Measurements from ENCODE around the gene LIN7A.

Gene LIN7A

GRCh38 chr12:80979251-80979650 is 41.5 kb upstream of the LIN7A start:
- no peaks in the 10 kb centered on the region for H3K36me3 ChIP-seq (ENCODE audit: low read length)
- no peak overlapping the region for H3K4me2 ChIP-seq (ENCODE audit: low read depth, low read length, poor library complexity, severe bottlenecking)
- no peaks in the 10 kb centered on the region for H3K79me2 ChIP-seq (ENCODE audit: insufficient read depth, low read length)
- no peak overlapping the region for H3K27ac ChIP-seq (ENCODE audit: low read depth, low read length)
- no peaks in the 10 kb centered on the region for H4K20me1 ChIP-seq (ENCODE audit: low read depth, low read length)
- TF ChIP-seq EZH2phosphoT487 (conservative IDR thresholded peaks at IDR 0.05; ENCODE audit: low read length) (no peak), CTCF (IDR thresholded peaks at IDR 0.05; ENCODE audit: insufficient read depth, low read length, poor library complexity, severe bottlenecking) (no peak)
- H2AFZ ChIP-seq (ENCODE audit: low read depth, low read length, severe bottlenecking) = no peak overlapping the region
- no peaks in the 10 kb centered on the region for H3F3A ChIP-seq (ENCODE audit: insufficient read depth)
- H3K9me3 ChIP-seq (ENCODE audit: insufficient read depth, low read length) = no peaks in the 10 kb centered on the region
- H3K27me3 ChIP-seq (ENCODE audit: low read length) = no peaks in the 10 kb centered on the region
- H3K4me3 ChIP-seq (ENCODE audit: insufficient read depth, low read length, poor library complexity, severe bottlenecking) = no peak overlapping the region
- no peaks in the 10 kb centered on the region for H3K9me2 ChIP-seq (replicated peaks; ENCODE audit: insufficient read depth, low read length)
- no peak overlapping the region for H3K9ac ChIP-seq (ENCODE audit: low read length)

- Histone ChIP-seq H2AFZ (ENCODE audit: low read depth, low read length, severe bottlenecking) (no peak overlapping the region), H3K4me3 (ENCODE audit: insufficient read depth, low read length, poor library complexity, severe bottlenecking) (no peak overlapping the region), H3K4me2 (ENCODE audit: low read depth, low read length, poor library complexity, severe bottlenecking) (no peak overlapping the region), H3F3A (ENCODE audit: insufficient read depth) (no peaks in the 10 kb centered on the region), H3K9ac (ENCODE audit: low read length) (no peak overlapping the region), H3K9me3 (ENCODE audit: insufficient read depth, low read length) (no peaks in the 10 kb centered on the region), H3K27ac (ENCODE audit: low read depth, low read length) (no peak overlapping the region), H4K20me1 (ENCODE audit: low read depth, low read length) (no peaks in the 10 kb centered on the region), H3K79me2 (ENCODE audit: insufficient read depth, low read length) (no peaks in the 10 kb centered on the region), H3K9me2 (replicated peaks; ENCODE audit: insufficient read depth, low read length) (no peaks in the 10 kb centered on the region), H3K27me3 (ENCODE audit: low read length) (no peaks in the 10 kb centered on the region), H3K36me3 (ENCODE audit: low read length) (no peaks in the 10 kb centered on the region)
- TF ChIP-seq CTCF (IDR thresholded peaks at IDR 0.05; ENCODE audit: insufficient read depth, low read length, poor library complexity, severe bottlenecking) = no peak
- TF ChIP-seq EZH2phosphoT487 (conservative IDR thresholded peaks at IDR 0.05; ENCODE audit: low read length) = no peak
Observed at GRCh38 chr12:80977346-80977745, 39.6 kb upstream of the LIN7A start.

- H3K79me2 ChIP-seq (ENCODE audit: insufficient read depth, low read length) = no peaks in the 10 kb centered on the region
- H3K9me3 ChIP-seq (ENCODE audit: insufficient read depth, low read length) = no peaks in the 10 kb centered on the region
- TF ChIP-seq CTCF (IDR thresholded peaks at IDR 0.05; ENCODE audit: insufficient read depth, low read length, poor library complexity, severe bottlenecking) = no peak
- TF ChIP-seq EZH2phosphoT487 (conservative IDR thresholded peaks at IDR 0.05; ENCODE audit: low read length) = no peak
- H3F3A ChIP-seq (ENCODE audit: insufficient read depth) = no peaks in the 10 kb centered on the region
- no peaks in the 10 kb centered on the region for H4K20me1 ChIP-seq (ENCODE audit: low read depth, low read length)
- H2AFZ ChIP-seq (ENCODE audit: low read depth, low read length, severe bottlenecking) = no peak overlapping the region
- H3K27me3 ChIP-seq (ENCODE audit: low read length) = no peaks in the 10 kb centered on the region
- H3K9ac ChIP-seq (ENCODE audit: low read length) = no peak overlapping the region
- H3K36me3 ChIP-seq (ENCODE audit: low read length) = no peaks in the 10 kb centered on the region
- no peak overlapping the region for H3K27ac ChIP-seq (ENCODE audit: low read depth, low read length)
- H3K9me2 ChIP-seq (replicated peaks; ENCODE audit: insufficient read depth, low read length) = no peaks in the 10 kb centered on the region
- H3K4me3 ChIP-seq (ENCODE audit: insufficient read depth, low read length, poor library complexity, severe bottlenecking) = no peak overlapping the region
- H3K4me2 ChIP-seq (ENCODE audit: low read depth, low read length, poor library complexity, severe bottlenecking) = no peak overlapping the region
Observed at GRCh38 chr12:80968326-80968725, 30.6 kb upstream of the LIN7A start.

All from SU-DHL-6 (cell line).